Right lobe of liver (tissue), 4 donors: ENCODE measurements around the gene RNASE8.

Experiments
- POLR2A ChIP-seq: fragments of 450-650 bp; IDR thresholded peaks from one replicate; pipeline ENCODE4 v1.6.1; 2017; ENCODE audit warnings: antibody characterized with exemption, mild to moderate bottlenecking
- TF ChIP-seq, protein P1 (sequence below), 4 donors: fragments of 200-600 bp in 3 of 4; fragments of 450-650 bp in 1 of 4; IDR thresholded peaks; one replicate each; pipeline versions ENCODE4 v1.5.1 to v1.8.0; 2016 to 2022; ENCODE audit warnings: antibody characterized with exemption in 4 of 4, mild to moderate bottlenecking in 2 of 4
- donor health status: DM: no; HTN: no; CAD: no.
- donor health status: DM: no; HTN: no; CAD: no.
- donor health status: DM: no; HTN: yes; CAD: no.

DNA sequence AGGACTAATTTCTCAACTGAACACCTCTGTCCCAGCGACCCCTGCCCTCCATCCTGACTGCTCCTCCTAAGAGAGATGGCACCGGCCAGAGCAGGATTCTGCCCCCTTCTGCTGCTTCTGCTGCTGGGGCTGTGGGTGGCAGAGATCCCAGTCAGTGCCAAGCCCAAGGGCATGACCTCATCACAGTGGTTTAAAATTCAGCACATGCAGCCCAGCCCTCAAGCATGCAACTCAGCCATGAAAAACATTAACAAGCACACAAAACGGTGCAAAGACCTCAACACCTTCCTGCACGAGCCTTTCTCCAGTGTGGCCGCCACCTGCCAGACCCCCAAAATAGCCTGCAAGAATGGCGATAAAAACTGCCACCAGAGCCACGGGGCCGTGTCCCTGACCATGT is 14.7 kb upstream of the RNASE8 start:
- TF ChIP-seq, protein P1, sequence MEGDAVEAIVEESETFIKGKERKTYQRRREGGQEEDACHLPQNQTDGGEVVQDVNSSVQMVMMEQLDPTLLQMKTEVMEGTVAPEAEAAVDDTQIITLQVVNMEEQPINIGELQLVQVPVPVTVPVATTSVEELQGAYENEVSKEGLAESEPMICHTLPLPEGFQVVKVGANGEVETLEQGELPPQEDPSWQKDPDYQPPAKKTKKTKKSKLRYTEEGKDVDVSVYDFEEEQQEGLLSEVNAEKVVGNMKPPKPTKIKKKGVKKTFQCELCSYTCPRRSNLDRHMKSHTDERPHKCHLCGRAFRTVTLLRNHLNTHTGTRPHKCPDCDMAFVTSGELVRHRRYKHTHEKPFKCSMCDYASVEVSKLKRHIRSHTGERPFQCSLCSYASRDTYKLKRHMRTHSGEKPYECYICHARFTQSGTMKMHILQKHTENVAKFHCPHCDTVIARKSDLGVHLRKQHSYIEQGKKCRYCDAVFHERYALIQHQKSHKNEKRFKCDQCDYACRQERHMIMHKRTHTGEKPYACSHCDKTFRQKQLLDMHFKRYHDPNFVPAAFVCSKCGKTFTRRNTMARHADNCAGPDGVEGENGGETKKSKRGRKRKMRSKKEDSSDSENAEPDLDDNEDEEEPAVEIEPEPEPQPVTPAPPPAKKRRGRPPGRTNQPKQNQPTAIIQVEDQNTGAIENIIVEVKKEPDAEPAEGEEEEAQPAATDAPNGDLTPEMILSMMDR (IDR thresholded peaks at IDR 0.05), result no peak
- TF ChIP-seq POLR2A, result no peak
